ENCODE data around the gene SGK1.

- TF ChIP-seq CTCF (IDR thresholded peaks at IDR 0.05) (no peak), EZH2 (IDR thresholded peaks at IDR 0.05; ENCODE audit: borderline replicate concordance, insufficient read depth, low read depth, low read length, poor library complexity, severe bottlenecking) (no peak)
Observed at GRCh38 chr6:134339216-134339615, 21.3 kb upstream of the SGK1 start.
